ENCODE data around the gene P2RY2. TPM values are rescaled to one million over a fixed set of nuclear protein-coding genes. Genes with fewer than 3 reads are reported as not detected.

P2RY2 gene
- total RNA-seq, 1 experiment from 2014 or later, result 0.26 TPM

GRCh38 chr11:73274722-73275380, 56.8 kb downstream of the P2RY2 start:
- WGBS (ENCODE audit: extremely low coverage, insufficient read length, low lambda C conversion rate), result no CpG with 5 or more reads among the region's 11 CpGs
- peak; percentile 19 for DNase-seq
- H3K27ac Mint-ChIP-seq, result 0 out of 7 replicates have a peak overlapping the region, but pooled peaks of 1 of the 3 experiments have one; percentile 51

More at GRCh38 chr11:73274722-73275380, 56.8 kb downstream of the P2RY2 start:
- Histone ChIP-seq H2BK20ac (ENCODE audit: low read depth, low read length, poor library complexity, severe bottlenecking) (no peak overlapping the region), H4K91ac (ENCODE audit: insufficient read length, low read depth, low read length) (peak overlapping the region; percentile 44), H3K9ac (ENCODE audit: extremely low read depth, insufficient read length, low read length) (no peak overlapping the region), H3K79me1 (ENCODE audit: insufficient read depth, low read depth, low read length, poor library complexity, severe bottlenecking) (no peaks in the 10 kb centered on the region), H3K79me2 (ENCODE audit: insufficient read depth, low read length) (no peaks in the 10 kb centered on the region), H2BK12ac (ENCODE audit: insufficient read length, low read depth, low read length) (no peak overlapping the region), H4K5ac (ENCODE audit: insufficient read length, low read depth, low read length) (no peak overlapping the region), H3K27ac (ENCODE audit: insufficient read length, low read depth, low read length) (no peak overlapping the region), H3K18ac (ENCODE audit: insufficient read length, low read depth, low read length) (no peak overlapping the region), H3K4me2 (ENCODE audit: insufficient read depth, insufficient read length, low read length) (no peak overlapping the region), H3K56ac (ENCODE audit: insufficient read length, low read depth, low read length) (no peak overlapping the region), H3K4ac (ENCODE audit: low read depth, low read length) (no peak overlapping the region), H3K23me2 (ENCODE audit: insufficient read length, low read depth, low read length, poor library complexity, severe bottlenecking) (no peaks in the 10 kb centered on the region), H3T11ph (ENCODE audit: low read length) (no peak overlapping the region), H3K14ac (ENCODE audit: insufficient read depth, low read length) (no peak overlapping the region), H3K23ac (ENCODE audit: insufficient read length, low read depth, low read length) (no peak overlapping the region), H3K27me3 (ENCODE audit: insufficient read depth, low read length) (no peaks in the 10 kb centered on the region), H2AK5ac (ENCODE audit: insufficient read length, low read length) (no peak overlapping the region), H2BK5ac (ENCODE audit: insufficient read length, low read length) (no peak overlapping the region), H3K9me3 (ENCODE audit: control insufficient read depth, low read depth, low read length) (no peaks in the 10 kb centered on the region), H4K20me1 (ENCODE audit: control insufficient read depth, insufficient read depth, insufficient read length) (no peaks in the 10 kb centered on the region), H3K4me1 (ENCODE audit: insufficient read depth, low read length) (no peaks in the 10 kb centered on the region), H2BK120ac (ENCODE audit: low read depth, low read length, poor library complexity, severe bottlenecking) (no peak overlapping the region), H2AFZ (ENCODE audit: low read length) (no peak overlapping the region), H2BK15ac (ENCODE audit: low read depth, low read length) (no peak overlapping the region), H4K8ac (replicated peaks; ENCODE audit: insufficient read length, low read depth, low read length) (no peak overlapping the region)
- TF ChIP-seq, protein P1, sequence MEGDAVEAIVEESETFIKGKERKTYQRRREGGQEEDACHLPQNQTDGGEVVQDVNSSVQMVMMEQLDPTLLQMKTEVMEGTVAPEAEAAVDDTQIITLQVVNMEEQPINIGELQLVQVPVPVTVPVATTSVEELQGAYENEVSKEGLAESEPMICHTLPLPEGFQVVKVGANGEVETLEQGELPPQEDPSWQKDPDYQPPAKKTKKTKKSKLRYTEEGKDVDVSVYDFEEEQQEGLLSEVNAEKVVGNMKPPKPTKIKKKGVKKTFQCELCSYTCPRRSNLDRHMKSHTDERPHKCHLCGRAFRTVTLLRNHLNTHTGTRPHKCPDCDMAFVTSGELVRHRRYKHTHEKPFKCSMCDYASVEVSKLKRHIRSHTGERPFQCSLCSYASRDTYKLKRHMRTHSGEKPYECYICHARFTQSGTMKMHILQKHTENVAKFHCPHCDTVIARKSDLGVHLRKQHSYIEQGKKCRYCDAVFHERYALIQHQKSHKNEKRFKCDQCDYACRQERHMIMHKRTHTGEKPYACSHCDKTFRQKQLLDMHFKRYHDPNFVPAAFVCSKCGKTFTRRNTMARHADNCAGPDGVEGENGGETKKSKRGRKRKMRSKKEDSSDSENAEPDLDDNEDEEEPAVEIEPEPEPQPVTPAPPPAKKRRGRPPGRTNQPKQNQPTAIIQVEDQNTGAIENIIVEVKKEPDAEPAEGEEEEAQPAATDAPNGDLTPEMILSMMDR (conservative IDR thresholded peaks at IDR 0.05), result no peak
- Mint-ChIP-seq H3K9me3 (no peaks in the 10 kb centered on the region), H3K27me3 (ENCODE audit: low read depth) (peaks cover 3% of the 10 kb centered on the region), H3K4me3 (no peak overlapping the region), H3K36me3 (ENCODE audit: insufficient read depth in 1 of 3, low read depth in 3 of 3) (no peaks in the 10 kb centered on the region), H3K4me1 (peaks cover 26 to 42% of the 10 kb centered on the region in 2 experiments)
